ENCODE measurements around the gene MACF1. TPM values are rescaled to one million over a fixed set of nuclear protein-coding genes. Genes with fewer than 3 reads are reported as not detected.

The MACF1 gene
- total RNA-seq, 1 donor from 2014 or later, result 694 TPM

DNA sequence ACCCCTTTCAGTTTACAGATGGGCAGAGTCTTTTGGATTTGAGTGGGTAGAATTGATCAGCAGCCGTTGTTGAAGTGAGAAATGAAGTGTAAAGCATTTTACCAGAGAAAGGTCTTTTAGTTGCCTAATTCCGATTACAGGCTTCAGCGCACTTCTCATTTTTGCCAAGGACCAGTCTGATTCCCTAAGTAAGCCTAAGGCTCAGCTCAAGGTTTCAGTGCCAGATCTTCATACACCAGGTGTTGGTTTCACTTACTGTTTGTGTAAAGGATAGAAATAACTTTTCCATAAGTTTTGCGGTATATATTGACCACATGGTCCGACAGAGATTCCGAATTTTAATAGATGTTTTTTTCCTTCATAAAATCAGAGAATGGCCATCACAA, 203.0 kb downstream of the MACF1 start:
- no peaks in the 10 kb centered on the region for H3K27me3 Mint-ChIP-seq (ENCODE audit: low read depth, unreplicated experiment)
- peaks cover 5% of the 10 kb centered on the region for H3K36me3 Mint-ChIP-seq (ENCODE audit: low read depth, unreplicated experiment)

DNA sequence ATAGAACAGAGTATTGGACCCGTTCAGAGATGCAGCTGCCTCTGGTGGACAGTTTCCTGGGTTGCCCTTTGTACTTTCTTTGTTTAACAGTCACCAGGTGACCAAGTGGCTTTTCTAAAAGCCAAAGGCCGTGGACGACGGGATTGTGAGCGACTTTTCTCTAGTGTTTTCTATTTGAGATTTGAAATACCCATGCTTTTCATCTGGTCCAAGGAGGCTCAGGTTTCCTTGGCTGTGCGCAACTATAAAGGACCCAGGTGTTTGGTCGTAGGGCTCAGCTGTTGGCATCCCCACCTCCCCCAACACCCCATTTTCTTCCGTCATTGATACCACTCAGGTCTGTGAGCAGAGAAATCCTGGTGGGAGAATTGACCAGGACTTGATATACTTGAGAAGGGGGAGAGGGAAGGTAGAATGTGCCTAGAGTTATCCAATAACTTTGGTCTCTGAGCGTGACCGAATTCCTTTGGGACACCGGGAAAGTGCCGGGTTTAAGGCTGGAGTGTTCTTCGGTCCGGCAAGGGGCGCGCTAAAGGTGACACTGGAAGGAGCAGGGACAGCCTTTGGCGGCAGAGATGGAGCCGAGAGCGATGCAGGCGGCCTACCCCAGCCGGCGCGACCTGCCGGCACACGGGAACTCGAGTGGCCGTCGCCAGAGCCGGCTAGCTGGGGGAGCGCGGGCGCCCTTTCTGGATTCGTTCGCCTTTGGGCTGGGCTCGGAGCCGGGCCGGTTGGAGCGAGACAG, 203.6 kb downstream of the MACF1 start:
- H3K27ac ChIP-seq (ENCODE audit: low read depth, low read length), result peak overlapping the region; percentile 90
- peak overlapping the region; percentile 89 for H3K4me3 Mint-ChIP-seq (ENCODE audit: unreplicated experiment)

More for the DNA sequence above, 203.0 kb downstream of the MACF1 start:
- H3K4me2 ChIP-seq (ENCODE audit: low read length), result peak overlapping the region; percentile 85
- H3K4me3 ChIP-seq (ENCODE audit: insufficient read depth, low read depth, low read length), result peak overlapping the region; percentile 66
- H3K9me3 Mint-ChIP-seq (ENCODE audit: unreplicated experiment), result no peaks in the 10 kb centered on the region
- peaks cover 84% of the 10 kb centered on the region for H3K79me2 ChIP-seq (ENCODE audit: insufficient read depth, low read length)
- H4K20me1 ChIP-seq (ENCODE audit: insufficient read depth, low read length), result peaks cover 32% of the 10 kb centered on the region
- no peaks in the 10 kb centered on the region for H3K27me3 ChIP-seq (ENCODE audit: insufficient read depth, low read length)
- H3K9me3 ChIP-seq (ENCODE audit: insufficient read depth, low read depth, low read length), result no peaks in the 10 kb centered on the region
- TF ChIP-seq EZH2 (IDR thresholded peaks at IDR 0.05; ENCODE audit: insufficient read depth, low read length), result no peak
- TF ChIP-seq, protein P1, sequence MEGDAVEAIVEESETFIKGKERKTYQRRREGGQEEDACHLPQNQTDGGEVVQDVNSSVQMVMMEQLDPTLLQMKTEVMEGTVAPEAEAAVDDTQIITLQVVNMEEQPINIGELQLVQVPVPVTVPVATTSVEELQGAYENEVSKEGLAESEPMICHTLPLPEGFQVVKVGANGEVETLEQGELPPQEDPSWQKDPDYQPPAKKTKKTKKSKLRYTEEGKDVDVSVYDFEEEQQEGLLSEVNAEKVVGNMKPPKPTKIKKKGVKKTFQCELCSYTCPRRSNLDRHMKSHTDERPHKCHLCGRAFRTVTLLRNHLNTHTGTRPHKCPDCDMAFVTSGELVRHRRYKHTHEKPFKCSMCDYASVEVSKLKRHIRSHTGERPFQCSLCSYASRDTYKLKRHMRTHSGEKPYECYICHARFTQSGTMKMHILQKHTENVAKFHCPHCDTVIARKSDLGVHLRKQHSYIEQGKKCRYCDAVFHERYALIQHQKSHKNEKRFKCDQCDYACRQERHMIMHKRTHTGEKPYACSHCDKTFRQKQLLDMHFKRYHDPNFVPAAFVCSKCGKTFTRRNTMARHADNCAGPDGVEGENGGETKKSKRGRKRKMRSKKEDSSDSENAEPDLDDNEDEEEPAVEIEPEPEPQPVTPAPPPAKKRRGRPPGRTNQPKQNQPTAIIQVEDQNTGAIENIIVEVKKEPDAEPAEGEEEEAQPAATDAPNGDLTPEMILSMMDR (IDR thresholded peaks at IDR 0.05; ENCODE audit: insufficient read depth, low read depth, low read length), result no peak
- peak overlapping the region; percentile 98 for H3K27ac Mint-ChIP-seq (ENCODE audit: unreplicated experiment)
- H2AFZ ChIP-seq (ENCODE audit: low read depth, low read length), result no peak overlapping the region
- peak overlapping the region; percentile 89 for H3K4me3 Mint-ChIP-seq (ENCODE audit: unreplicated experiment)
- peak overlapping the region; percentile 86 for H3K9ac ChIP-seq (ENCODE audit: low read length)
- H3K27ac ChIP-seq (ENCODE audit: low read depth, low read length), result peak overlapping the region; percentile 90
- peaks cover 5% of the 10 kb centered on the region for H3K36me3 ChIP-seq (ENCODE audit: insufficient read depth, low read length)
- no peak for DNase-seq (ENCODE audit: low read depth)
- H3K4me1 Mint-ChIP-seq (ENCODE audit: low read depth, unreplicated experiment), result peaks cover 61% of the 10 kb centered on the region
- FAIRE-seq, result no peak
- peaks cover 69% of the 10 kb centered on the region for H3K4me1 ChIP-seq (ENCODE audit: insufficient read depth, low read length)

More for the DNA sequence above, 203.6 kb downstream of the MACF1 start:
- Histone ChIP-seq H3K79me2 (ENCODE audit: insufficient read depth, low read length) (peaks cover 86% of the 10 kb centered on the region), H3K36me3 (ENCODE audit: insufficient read depth, low read length) (peaks cover 7% of the 10 kb centered on the region), H3K4me2 (ENCODE audit: low read length) (peak overlapping the region; percentile 85), H3K27me3 (ENCODE audit: insufficient read depth, low read length) (no peaks in the 10 kb centered on the region), H3K4me3 (ENCODE audit: insufficient read depth, low read depth, low read length) (peak overlapping the region; percentile 66), H3K4me1 (ENCODE audit: insufficient read depth, low read length) (peaks cover 74% of the 10 kb centered on the region), H4K20me1 (ENCODE audit: insufficient read depth, low read length) (peaks cover 38% of the 10 kb centered on the region), H2AFZ (ENCODE audit: low read depth, low read length) (no peak overlapping the region), H3K9ac (ENCODE audit: low read length) (peak overlapping the region; percentile 86), H3K9me3 (ENCODE audit: insufficient read depth, low read depth, low read length) (no peaks in the 10 kb centered on the region)
- Mint-ChIP-seq H3K27ac (ENCODE audit: unreplicated experiment) (peak overlapping the region; percentile 98), H3K9me3 (ENCODE audit: unreplicated experiment) (no peaks in the 10 kb centered on the region), H3K36me3 (ENCODE audit: low read depth, unreplicated experiment) (peaks cover 5% of the 10 kb centered on the region), H3K4me1 (ENCODE audit: low read depth, unreplicated experiment) (peaks cover 62% of the 10 kb centered on the region), H3K27me3 (ENCODE audit: low read depth, unreplicated experiment) (no peaks in the 10 kb centered on the region)
- no peak for DNase-seq (ENCODE audit: low read depth)
- no peak for FAIRE-seq
- no peak for TF ChIP-seq EZH2 (IDR thresholded peaks at IDR 0.05; ENCODE audit: insufficient read depth, low read length)
- TF ChIP-seq, protein P1 (IDR thresholded peaks at IDR 0.05; ENCODE audit: insufficient read depth, low read depth, low read length), result peak; percentile 6
